Measurements from ENCODE around the gene NMUR1.
A peak's percentile ranks its signal among the peaks of the same experiment; 100 is the strongest.

GRCh38 chr2:231545105-231545902, 15.1 kb upstream of the NMUR1 start:
- TF ChIP-seq POLR2A (IDR thresholded peaks at IDR 0.05) (no peak), EP300 (IDR thresholded peaks at IDR 0.05) (peak in 1 of 2 donors; percentile 31)
- TF ChIP-seq, protein P1, sequence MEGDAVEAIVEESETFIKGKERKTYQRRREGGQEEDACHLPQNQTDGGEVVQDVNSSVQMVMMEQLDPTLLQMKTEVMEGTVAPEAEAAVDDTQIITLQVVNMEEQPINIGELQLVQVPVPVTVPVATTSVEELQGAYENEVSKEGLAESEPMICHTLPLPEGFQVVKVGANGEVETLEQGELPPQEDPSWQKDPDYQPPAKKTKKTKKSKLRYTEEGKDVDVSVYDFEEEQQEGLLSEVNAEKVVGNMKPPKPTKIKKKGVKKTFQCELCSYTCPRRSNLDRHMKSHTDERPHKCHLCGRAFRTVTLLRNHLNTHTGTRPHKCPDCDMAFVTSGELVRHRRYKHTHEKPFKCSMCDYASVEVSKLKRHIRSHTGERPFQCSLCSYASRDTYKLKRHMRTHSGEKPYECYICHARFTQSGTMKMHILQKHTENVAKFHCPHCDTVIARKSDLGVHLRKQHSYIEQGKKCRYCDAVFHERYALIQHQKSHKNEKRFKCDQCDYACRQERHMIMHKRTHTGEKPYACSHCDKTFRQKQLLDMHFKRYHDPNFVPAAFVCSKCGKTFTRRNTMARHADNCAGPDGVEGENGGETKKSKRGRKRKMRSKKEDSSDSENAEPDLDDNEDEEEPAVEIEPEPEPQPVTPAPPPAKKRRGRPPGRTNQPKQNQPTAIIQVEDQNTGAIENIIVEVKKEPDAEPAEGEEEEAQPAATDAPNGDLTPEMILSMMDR (IDR thresholded peaks at IDR 0.05) = no peak

Measured in tibial nerve (tissue), 4 donors.